HG02981 (cell line): ENCODE measurements around the gene NKAIN2.
"Not testable (repeated sequence)": the region's sequence is repeated elsewhere in the genome, so short reads cannot be mapped to it uniquely, and the experiment has no call there.

Experiments
- ATAC-seq: cut with Tn5 transposase; IDR thresholded peaks from one replicate; pipeline ENCODE4 v1.9.1; 2021; ENCODE audit warnings: mild to moderate bottlenecking, moderate library complexity; ENCODE audit not compliant: unreplicated experiment

The NKAIN2 gene

DNA sequence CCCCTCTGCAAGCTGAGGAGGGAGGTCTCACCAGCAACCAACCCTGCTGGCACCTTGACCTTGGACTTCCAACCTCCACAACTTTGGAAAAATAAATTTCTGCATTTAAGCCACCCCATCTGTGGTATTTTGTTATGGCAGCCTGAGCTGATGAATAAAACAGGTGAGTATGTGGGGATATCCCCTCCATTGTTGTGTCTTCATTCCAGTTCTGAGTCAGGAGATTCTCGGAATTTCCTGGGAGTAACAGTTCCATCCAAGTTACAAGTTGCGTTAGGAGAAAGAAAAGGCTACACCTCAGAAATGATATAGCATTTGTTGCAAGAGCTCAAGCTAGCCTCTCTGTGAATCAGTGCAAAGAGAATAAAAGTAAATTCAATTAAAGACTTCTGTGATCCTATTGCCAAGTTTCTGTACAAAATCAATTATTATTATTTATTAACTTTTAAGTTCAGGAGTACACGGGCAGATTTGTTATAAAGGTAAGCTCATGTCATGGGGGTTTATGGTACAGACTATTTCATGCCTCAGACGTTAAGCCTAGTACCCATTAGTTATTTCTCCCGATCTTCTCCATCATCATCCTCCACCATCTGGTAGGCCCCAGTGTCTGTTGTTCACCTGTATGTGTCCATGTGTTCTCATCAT, 153.0 kb downstream of the NKAIN2 start:
- no peak for ATAC-seq

DNA sequence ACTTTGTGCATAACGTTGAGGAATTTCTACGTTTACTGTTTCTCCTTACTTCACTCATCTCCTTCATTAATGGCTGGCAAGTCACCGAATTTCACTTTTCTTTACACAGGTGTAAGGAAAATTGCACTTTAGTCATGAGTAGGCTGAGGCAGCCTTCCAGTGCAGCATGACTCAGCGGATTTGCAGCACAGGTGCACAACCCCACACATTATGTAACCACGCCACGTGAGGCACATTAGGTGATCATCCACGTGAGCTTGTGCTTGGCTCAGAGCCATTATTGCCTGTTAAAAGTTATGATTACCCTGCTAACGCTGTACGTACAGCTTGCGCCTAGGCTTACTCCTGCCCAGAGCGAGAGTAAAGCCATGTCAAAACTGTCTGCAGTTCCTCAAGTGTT, 158.8 kb downstream of the NKAIN2 start:
- ATAC-seq: no peak

DNA sequence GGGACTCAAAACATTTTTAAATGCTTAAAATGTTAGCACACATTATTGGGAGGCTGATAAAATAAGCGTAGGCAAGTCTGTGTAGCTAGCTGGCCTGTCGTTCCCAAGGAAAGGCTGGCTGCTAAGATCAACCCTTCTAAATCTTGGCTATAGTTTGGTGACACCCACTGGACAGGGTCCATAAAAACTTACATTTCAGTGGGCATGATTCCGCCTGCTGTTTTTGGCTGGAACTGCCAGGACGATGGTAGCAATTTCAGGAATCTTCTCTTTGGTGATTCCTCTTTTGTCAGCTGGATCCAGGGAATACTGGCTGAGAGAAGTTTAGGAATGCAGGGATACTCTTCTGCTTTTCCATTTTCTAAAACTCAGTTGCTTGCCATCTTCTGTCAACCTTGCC, 162.2 kb downstream of the NKAIN2 start:
- no peak for ATAC-seq

DNA sequence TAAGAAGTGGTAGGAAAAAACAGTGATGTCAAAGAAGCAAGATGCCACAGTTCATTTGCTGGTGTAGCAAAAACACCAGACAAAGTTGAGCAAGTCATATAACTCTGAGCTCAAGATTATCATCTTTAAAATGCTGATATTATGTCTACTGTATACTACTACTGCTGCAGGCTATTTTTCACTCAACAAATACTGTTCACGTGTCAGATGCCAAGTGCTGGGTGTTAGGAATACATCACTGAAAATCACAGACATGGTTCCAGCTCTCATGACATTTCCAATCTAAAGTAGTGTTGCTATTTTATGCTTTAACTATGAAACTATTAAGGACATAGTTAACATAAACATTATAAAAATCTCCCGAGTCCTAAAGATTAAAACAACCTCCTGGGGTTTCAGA, 163.0 kb downstream of the NKAIN2 start:
- ATAC-seq: no peak

DNA sequence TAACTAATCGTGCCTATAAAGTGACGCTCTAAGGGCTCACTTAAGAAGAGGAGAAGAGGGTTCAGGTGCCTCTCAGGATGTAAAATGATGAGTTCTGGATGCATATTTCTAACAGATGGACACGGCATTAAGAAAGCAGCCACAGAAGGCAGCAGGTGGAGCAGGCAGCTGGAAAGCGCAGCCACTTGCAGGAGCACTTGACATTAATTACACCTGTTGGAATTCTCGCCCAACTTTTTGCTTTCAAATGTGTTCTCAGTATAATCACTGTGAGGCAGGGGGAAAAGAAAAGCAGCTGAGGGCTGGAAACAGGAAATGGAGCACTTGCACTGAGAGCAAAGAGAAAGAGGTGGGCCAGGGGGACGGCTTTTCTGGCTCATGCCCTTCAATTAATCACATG, 164.2 kb downstream of the NKAIN2 start:
- ATAC-seq: no peak

DNA sequence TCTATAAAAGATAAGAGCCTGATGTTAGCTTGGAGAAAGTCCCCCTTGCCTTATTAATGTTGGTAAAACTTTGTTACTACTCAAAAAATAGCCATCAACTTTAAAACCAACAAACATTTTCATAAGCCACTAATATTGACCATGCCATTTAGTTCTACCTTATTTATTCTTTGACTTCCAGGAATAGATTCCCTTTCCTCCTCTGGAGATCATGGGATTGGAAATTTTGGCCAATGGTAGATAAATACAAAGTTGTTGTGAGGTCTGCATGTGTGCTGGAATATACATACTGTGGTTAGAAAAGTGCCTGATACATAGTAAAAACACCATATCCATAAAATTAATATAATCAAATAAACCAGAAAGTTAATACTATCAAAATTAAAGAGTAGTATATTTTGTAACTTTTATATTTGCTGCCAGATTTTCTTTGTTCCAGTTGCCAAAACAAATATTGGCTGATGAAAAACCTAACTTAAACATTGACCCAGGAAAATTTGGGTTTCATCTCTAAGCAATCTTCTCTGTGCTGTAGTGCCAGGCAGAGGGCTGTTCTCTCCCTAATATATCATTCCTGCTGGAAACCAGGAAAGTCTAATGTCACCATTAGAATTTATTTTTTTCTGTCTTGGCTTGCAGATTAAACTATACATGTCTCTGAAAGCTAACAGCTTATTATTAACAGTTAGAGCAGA, 169.1 kb downstream of the NKAIN2 start:
- ATAC-seq: no peak

DNA sequence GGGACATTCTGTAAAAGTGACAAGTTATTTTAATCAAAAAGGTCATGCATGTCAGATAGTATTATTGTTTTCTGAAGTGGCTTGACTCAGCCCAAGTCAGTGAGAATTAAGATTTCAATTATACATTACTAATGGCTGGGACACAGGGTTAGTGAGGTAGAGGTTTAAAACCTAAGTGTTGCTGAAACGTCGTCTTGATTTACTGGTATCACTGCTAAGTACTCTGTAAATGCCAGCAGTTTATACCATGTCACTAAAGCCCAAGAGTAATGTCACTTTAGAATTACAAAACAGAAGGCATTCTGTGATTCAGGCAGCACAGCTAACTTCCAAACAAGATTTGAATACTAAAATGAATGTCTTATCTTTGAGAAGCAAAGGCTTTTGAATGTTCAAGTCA, 176.6 kb downstream of the NKAIN2 start:
- no peak for ATAC-seq

DNA sequence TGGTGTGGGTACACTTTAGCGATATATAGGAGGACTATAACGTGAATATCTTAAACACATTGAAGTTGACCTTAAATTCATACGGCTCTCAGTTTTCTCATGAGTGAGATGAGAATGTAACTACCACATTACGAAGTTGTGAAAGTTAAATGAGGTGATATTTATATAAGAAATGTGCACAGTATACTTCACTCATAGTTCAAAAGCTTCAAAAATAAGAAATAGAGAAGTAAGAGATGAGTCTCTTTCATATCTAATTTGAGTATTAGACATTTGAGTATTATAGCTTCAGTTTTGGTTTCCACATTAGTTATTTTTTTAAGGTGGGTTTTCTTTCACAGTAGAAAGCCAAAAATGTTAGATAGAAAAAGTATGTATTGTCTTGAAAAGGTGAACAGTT, 183.3 kb downstream of the NKAIN2 start:
- no peak for ATAC-seq

DNA sequence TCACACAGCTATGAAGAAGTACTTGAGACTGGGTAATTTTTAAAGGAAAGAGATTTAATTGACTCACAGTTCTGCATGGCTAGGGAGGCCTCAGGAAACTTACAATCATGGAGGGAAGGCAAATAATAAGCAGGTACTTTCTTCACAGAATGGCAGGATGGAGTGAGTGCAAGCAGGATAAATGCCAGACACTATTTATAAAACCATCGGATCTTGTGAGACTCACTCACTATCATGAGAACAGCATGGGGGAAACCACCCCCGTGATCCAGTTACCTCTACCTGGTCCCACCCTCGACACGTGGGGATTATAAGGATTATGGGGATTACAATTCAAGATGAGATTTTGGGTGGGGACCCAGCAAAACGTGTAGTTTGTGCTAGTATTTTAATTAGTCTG, 186.3 kb downstream of the NKAIN2 start:
- ATAC-seq: not testable (repeated sequence)

DNA sequence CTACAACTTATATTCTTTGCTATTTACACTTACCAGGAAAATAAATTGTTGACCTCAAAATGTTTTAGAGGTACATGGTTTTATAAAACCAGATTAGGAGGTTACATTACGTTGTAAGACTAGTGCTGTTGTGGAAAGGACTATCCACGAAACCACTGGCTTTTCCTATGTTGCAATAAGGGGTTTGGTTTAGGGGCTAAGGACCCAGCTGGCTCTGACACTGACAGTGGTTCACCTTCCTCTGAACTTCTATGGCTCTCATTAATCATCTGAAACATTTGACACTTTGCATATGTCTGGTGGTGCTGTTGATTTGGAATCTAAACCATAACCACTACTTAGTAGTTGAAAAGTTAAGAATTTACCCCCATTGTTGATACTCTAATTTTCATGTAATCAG, 186.7 kb downstream of the NKAIN2 start:
- no peak for ATAC-seq

DNA sequence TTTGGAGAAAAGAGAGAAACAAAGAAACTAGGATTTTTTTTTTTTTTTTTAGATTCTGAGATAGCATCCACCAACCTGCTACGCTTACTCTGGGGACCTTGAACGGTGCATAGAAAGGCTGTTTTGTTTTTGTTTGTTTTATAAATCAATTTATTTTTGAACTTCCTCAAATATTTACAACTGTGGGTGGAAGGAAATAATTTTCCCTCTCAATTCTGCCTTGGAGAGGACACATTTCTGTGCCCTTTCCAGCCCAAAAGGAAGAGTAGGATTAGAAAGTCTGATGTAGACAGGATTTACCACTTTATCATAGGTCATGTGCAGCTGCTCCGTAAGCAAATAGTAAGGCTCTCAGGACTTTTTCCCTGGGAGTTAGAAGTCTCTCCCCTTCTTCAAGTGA, 190.5 kb downstream of the NKAIN2 start:
- ATAC-seq: no peak

DNA sequence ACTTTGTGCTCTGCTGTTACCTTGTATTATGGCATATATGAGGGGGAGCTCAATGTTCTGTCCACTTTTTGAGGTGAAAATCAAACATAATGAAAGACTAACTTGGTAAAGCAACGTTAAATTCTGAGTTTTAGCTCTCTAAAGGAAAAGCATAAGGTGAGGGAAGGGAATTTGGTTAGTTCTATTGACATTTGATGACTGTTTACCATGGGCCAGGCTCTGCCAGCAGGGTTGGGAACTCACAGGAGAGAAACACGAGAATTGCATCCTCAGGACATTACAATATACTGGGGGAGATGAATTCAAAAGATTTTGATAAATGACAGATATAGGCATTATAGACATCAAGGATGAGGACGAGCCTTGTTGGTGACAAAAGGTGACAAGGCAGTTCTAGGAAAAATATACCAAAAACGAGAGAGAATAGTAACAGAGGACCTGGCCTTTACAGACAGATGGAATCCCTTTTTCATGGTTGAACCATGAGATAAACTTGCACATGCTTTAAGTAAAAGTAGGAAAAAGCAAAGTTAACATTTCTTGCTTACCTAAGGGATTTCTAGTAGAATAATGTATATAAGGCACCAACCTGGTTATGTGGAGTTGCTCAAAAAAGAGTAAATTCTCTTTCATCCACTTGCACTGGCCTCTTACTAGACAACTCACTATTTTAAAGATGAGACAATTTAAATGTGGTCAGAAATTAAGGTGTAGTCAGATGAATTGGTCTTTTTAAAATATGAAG, 191.4 kb downstream of the NKAIN2 start:
- ATAC-seq: no peak

DNA sequence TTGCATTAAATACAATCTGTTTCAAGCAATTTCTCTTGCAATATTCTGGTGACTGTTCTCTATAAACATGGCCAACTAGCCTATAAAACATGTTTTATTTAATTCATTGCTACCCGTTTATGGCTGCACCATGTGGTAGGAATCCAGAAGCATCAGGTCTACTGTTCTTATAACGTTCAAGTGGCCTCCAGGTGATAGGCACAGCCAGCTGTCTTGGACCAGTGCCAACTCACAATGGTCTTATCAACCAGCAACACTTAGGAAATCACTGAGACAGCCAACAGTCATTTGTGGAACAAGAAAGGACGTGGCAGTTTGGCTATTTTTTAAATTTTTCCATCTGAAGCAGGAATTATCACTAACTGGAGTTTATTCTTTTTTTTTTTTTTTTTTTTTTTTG, 193.6 kb downstream of the NKAIN2 start:
- no peak for ATAC-seq

DNA sequence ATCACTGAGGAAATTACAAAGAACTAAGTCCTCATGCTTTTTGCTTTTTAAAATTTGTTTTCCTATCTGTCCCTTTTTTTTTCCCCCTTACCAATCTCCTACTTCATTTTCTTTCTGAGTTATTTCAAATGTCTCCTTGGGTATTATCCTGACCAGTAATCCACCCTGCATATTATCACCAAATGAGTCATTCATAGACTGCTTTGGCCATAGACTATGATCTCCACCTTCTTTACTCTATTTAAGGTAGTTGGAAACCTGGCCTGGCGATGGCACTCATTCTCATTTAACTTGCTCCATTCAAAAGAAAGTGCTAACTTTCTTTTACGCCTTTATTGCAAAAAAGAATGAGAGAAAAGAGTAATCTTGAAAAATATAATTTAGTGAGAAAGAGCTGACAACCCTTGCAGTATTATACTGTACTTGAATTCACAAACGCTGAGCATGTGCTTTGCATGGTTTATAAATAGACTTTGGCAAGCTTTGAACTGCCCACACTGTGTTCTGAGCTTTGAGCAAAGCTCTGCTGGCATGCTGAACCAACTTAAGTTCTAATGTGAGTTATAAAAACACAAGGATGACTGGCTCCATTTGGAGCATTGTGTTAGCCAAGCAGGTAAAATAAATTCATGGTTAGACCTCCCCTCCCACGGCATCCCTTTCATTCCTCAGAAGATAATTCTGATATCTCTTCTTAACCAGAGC, 198.9 kb downstream of the NKAIN2 start:
- ATAC-seq: no peak

DNA sequence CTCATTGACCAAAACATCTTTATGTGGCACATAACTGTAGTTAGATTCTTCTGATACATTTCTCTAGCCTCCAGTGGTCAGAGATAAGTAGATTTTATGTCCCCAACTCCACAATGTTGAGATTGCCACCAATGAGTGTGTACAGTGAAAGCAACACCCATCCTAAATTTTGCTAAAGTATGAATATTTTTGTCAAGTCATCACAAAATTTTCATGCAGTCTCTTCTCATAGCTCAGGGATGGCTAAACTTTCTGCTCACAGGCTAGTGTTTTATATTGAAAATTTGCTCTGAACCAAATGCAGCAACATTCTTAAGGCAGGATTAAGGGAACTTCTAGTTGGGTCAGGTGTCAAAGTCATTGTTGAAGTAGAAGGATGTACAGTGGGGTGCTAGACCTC, 203.6 kb downstream of the NKAIN2 start:
- no peak for ATAC-seq

DNA sequence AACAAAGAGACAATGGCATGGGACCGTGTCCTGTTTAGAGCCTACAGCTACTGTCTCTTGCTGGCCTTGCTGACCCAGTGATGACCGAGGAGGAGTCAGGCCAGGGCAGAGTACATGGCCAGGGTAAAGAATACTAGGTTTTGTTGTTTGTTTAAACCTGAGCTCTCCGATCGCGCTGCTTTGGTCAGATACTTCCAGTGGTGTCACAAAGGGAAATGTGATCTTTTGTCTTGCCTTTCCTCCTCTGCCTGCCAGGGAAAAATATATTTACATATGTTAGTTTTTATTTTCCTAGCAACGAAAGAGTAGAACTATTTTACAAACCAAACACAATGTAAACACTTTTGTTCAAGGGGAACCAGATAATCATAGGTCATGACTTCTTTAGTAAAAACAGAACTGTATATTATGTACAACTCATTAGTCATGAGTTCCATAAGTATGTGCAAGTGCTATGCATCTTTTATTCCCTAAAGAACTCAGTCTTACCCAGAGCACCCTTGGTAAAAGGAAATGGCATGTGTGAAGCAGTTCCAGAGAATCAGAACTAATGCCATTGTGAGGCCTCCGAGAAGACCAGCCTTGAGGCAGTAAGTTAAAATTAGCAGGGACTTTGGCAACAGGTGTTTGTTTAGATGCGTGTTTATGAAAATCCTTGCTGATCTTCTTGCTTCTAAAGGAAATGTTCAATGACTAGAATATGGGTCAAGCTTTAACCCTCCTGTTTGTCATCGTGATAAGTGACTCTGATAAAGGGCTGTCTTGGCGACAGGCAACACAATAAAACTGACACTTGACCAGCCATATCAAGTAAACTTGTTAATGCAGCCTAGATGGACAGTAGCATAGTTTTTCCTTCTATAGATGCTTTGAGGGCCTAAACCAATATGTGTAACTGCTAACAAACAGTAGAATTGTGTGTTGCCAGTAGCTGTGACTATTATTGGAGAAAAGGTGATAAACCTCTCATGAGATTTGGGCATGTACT, 204.6 kb downstream of the NKAIN2 start:
- ATAC-seq: no peak

DNA sequence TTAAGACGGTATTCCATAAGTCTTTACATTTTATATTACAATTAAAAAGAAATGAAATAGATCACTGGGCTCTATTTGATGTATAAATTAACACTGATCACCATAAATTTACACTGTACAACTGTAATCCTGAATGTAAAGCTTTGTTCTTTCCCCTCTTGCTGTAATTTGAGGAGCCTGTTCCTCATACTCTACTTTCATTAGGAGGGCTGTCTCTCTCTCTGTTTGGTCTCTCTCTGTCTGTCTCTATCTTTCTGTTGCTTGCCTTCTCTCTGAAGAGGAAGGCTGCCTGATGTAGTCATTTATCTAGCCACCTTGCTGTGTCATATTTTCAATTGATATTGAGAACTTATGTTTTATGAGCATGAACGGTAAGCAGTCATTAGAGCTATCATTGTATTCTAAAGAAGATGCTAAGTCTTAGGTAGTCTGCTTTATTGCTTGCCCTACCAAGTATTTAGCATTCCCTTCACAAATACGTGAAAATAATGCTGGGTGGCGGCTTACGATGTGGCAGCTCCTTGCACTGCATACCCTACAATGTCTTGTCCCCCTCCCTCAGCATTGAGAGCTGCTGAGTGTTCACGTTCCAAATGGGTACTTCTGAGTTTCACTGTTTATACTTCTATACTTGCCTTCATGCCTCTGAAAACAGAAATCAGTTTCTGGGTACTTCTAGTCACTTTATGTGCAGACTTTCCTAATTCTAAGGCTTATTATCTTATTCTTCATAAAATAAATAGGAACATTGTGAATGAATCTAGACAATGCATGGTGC, 205.5 kb downstream of the NKAIN2 start:
- ATAC-seq: no peak

DNA sequence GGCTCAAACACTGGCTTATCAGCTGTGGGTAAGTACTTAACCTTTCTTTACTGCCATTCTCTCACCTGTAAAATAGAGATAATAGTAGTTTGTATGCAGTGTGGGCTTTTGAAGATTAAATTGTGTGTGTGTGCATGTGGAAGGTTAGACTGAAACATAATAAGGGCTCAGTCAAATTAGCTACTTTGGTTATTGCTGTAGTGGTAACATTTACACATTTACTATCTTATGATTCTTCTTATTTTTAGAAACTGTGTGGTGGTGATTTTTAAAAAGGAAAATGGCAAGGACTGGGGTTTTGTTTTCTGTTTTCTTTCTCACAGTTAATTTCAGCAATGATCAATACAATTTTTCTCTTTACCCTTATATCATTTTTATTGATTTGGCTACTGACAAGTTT, 206.9 kb downstream of the NKAIN2 start:
- ATAC-seq: no peak

DNA sequence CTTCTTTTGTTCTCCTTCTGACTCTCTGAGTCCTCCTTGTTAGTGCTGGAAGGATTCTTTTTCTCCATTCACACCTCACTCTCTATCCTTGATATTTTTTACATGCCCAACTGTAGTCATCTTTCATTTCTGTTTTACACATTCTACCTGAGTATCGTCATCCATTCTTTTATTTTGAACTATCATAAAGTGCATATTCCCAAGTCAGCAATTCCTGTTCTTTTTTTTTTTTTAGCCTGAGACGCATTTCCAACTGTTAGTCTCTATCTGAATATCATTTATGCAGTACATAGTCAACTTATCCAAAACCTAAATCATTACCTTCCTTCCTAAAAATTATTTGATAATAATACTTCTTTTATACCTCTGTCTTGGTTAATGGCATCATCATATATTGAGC, 207.5 kb downstream of the NKAIN2 start:
- no peak for ATAC-seq

DNA sequence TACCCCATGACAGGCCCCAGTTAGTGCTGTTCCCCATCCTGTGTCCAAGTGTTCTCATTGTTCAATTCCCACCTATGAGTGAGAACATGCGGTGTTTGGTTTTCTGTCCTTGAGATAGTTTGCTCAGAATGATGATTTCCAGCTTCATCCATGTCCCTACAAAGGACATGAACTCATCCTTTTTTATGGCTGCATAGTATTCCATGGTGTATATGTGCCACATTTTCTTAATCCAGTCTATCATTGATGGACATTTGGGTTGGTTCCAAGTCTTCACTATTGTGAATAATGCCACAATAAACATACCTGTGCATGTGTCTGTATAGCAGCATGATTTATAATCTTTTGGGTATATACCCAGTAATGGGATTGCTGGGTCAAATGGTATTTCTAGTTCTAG, 218.4 kb downstream of the NKAIN2 start:
- ATAC-seq: not testable (repeated sequence)
